GM19467 (cell line): ENCODE data around the gene SOX6.
"Not testable (repeated sequence)": the region's sequence is repeated elsewhere in the genome, so short reads cannot be mapped to it uniquely, and the experiment has no call there.

Experiments used
- ATAC-seq: cut with Tn5 transposase; IDR thresholded peaks from one replicate; pipeline ENCODE4 v1.9.1; 2021; ENCODE audit warnings: mild to moderate bottlenecking, moderate library complexity; ENCODE audit not compliant: unreplicated experiment

Gene SOX6

DNA sequence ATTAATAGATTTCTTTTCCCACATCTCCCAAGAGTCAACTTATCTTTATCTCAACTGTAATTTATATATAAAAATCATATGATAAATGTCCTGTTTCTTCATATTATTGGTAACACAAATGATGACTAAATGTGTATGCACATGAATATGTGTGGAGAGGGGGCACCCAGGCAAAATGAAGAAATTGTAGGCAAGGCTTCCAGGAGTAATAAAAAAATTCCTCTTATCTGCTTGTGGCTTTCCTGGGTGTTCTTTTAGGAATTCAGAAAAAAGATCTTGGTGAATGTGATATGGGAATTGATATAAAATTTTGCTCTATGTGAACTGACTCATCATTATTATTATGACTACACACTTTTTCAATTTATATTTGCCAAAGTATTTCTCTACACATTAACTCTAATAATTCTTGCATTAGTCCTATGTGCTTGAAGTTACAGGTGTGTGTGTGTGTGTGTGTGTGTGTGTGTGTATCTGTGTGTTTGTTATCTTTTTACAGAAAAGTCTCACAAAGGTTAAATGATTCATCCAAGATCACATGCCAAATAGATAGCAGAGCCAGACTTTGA, 197.8 kb downstream of the SOX6 start:
- no peak for ATAC-seq

- ATAC-seq, result no peak
These were observed 199.0 kb downstream of the SOX6 start for GRCh38 chr11:16157327-16157726.

DNA sequence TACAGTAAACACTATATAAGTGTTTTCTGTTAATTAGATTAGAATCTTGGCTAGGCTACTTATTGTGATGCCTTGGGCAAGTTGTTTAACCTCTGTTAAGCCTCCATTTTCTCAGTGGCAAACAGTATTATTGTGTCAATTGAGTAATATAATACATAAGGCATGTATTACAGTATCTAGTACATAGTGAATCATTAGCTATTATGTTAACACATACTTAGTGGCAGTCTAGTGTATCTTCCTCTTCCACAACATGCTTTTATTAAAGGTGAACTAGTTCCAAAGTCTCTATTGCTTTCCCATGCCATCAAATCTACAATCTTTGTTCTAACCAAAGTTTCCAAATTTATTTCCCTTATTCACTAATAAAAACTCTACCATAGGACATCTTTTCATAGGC, 200.9 kb downstream of the SOX6 start:
- no peak for ATAC-seq

GRCh38 chr11:16154715-16155396, 201.5 kb downstream of the SOX6 start:
- ATAC-seq, result no peak

GRCh38 chr11:16153951-16154350, 202.4 kb downstream of the SOX6 start:
- no peak for ATAC-seq

GRCh38 chr11:16151138-16151537, 205.2 kb downstream of the SOX6 start:
- ATAC-seq, result no peak

DNA sequence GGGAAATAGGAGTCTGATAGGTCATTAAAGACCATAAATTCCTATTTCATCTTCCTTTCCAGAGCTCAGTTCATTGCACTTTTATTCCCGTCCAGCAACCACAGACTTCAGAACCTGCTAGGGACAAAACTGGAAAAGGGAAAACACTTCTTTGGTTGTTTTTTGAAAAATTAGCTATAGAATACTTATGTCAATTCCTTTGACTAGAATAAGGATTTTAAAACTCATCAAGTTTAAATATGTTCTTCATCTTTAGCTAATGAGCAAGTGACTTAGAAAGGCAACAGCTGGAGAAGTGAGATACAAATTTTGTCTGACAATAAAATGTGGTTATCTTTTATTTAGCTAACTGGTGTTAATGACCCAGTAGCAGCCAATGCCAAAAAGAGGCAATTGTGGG, 206.9 kb downstream of the SOX6 start:
- no peak for ATAC-seq

GRCh38 chr11:16148301-16148931, 207.9 kb downstream of the SOX6 start:
- ATAC-seq, result no peak

GRCh38 chr11:16146980-16147379, 209.4 kb downstream of the SOX6 start:
- not testable (repeated sequence) for ATAC-seq

DNA sequence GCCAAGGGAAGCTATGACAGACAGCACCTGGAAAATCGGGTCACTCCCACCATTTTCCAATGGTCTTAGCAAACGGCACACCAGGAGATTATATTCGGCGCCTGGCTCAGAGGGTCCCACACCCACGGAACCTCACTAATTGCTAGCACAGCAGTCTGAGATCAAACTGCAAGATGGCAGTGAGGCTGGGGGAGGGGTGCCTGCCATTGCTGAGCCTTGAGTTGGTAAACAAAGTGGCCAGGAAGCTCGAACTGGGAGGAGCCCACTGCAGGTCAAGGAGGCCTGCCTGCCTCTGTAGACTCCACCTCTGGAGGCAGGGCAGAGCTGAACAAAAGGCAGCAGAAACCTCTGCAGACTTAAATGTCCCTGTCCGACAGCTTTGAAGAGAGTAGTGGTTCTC, 214.7 kb downstream of the SOX6 start:
- not testable (repeated sequence) for ATAC-seq

DNA sequence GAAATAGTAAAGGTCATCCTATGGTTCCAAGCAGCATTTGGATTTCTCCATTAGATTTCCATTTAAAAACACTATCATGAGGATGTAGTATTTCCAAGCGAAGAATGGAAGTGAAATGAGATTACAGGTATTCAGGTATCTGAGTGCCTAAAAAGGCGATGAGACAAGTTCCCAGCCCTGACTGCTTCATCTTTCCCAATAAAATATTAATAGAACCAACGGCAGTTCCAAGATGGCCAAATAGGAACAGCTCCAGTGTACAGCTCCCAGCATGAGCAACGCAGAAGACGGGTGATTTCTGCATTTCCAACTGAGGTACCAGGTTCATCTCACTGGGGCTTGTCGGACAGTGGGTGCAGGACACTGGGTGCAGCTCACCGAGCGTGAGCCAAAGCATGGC, 215.2 kb downstream of the SOX6 start:
- not testable (repeated sequence) for ATAC-seq

- no peak for ATAC-seq
These were observed 219.5 kb downstream of the SOX6 start for GRCh38 chr11:16136792-16137390.

GRCh38 chr11:16133867-16134266, 222.5 kb downstream of the SOX6 start:
- ATAC-seq, result no peak

- no peak for ATAC-seq
These were observed 228.6 kb downstream of the SOX6 start for GRCh38 chr11:16127732-16128131.

DNA sequence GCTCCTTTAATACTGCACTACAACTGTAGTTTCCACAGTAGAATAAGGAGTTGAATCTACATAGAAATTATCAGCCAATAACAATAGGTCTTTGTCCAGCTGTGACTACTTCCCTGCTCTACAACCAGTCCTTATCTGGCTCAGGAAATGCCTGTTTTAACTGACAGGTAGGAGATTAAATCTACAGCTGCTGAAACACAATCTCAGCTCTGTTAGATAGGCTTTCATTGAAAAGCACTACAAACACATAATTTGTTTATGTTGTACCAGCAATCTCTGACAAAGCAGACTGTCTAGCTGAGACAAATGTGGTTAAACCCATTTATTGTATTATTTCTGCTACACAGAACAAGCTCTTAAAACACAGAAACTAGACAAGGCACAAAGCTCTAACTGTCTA, 230.0 kb downstream of the SOX6 start:
- no peak for ATAC-seq

- ATAC-seq, result no peak
These were observed 230.6 kb downstream of the SOX6 start for GRCh38 chr11:16125796-16126195.

DNA sequence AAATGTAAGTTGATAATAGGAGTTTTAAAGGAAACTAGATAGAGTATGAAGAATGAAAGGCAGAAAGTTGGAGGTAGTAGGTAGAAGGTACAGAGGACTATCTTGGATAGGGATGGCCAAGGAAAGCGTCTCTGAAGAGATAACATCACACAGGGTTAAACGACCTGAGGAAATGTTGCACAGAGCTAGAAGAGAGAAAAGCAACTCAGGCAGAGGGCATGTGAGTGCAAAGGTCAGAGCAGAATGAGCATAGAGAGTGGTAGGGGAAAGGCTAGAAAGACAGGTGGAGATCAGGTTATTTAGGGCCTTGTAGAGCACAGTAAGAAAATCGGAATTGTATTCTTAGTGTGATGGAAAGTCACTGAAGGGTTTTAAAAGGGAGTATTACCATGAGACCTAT, 232.0 kb downstream of the SOX6 start:
- no peak for ATAC-seq

- ATAC-seq, result no peak
These were observed 234.5 kb downstream of the SOX6 start for GRCh38 chr11:16121853-16122252.

GRCh38 chr11:16120008-16120407, 236.3 kb downstream of the SOX6 start:
- no peak for ATAC-seq

DNA sequence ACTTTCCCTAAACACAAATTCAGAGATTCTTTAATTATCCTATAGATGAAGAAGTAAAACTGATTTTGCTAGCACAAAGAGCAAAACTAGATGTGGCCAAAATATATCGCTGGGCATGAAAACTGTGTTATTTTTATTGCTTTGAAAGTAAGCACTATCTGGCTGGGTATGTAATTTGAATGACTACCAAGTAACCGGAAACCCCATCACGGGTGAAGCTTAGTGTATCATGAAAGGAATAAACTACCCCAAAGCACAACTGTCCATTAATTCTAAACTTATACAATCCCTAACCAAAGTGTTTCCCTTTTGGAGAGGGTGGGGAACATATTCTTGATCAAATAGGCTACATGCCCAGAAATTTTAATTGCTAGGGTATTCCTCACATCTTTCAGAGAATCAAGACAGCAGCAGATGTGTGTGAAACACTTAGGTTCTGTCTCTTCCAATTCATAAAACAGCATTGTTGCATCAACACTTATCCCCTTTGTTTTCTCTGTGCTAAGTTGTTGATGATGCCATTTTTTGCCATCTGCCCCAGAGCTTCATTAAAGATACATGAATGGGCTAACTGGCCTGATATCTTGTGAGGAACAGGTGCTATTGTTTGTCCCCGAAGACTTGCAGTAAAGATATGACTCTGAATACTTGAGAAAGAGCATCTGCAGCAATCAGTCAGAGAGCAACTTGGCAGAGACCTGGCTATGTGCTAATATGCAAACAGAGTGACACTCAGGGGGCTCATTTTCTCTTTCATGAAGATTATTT, 238.2 kb downstream of the SOX6 start:
- ATAC-seq, result no peak
